IPS DF 4.7 (cell line): ENCODE results near the gene PCDHB9.
"Not testable (repeated sequence)": the region's sequence is repeated elsewhere in the genome, so short reads cannot be mapped to it uniquely, and the experiment has no call there.

Source experiments
- DNase-seq: peaks from one replicate; pipeline ENCODE4 v3.0.0-alpha.2; 2013; ENCODE audit warnings: low spot score; ENCODE audit errors: extremely low read depth

PCDHB9 gene

GRCh38 chr5:141188682-141189081 is 1.7 kb downstream of the PCDHB9 start:
- not testable (repeated sequence) for DNase-seq

GRCh38 chr5:141189131-141189530 is 2.2 kb downstream of the PCDHB9 start:
- not testable (repeated sequence) for DNase-seq

DNA sequence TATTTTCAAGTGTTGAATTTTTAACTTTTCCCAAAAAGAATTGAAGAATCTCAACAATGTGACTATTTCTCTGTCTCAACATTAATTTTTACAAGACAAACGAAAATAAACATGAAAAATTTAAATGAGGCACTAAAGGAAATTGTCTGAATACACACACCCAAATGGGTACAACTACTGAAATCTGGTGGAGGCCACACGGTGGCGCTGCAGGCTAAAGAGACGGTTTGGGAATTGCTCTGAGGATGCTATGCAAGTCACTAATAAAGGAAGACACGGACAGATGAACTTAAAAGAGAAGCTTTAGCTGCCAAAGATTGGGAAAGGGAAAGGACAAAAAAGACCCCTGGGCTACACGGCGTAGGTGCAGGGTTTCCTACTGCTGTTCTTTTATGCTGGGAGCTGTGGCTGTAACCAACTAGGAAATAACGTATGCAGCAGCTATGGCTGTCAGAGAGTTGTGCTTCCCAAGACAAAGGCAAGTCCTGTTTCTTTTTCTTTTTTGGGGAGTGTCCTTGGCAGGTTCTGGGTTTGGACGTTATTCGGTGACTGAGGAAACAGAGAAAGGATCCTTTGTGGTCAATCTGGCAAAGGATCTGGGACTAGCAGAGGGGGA is 5.3 kb downstream of the PCDHB9 start, which contains the start of gene PCDHB10:
Gene PCDHB10, plus strand, starts transcription at position 244 of the 616 bp plus-strand sequence. Its CDS starts 200 bp downstream, at position 444.
- DNase-seq, result no peak

DNA sequence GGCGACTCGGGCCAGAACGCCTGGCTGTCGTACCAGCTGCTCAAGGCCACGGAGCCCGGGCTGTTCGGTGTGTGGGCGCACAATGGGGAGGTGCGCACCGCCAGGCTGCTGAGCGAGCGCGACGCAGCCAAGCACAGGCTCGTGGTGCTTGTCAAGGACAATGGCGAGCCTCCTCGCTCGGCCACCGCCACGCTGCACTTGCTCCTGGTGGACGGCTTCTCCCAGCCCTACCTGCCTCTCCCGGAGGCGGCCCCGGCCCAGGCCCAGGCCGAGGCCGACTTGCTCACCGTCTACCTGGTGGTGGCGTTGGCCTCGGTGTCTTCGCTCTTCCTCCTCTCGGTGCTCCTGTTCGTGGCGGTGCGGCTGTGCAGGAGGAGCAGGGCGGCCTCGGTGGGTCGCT is 7.4 kb downstream of the PCDHB9 start:
- DNase-seq, result not testable (repeated sequence)

DNA sequence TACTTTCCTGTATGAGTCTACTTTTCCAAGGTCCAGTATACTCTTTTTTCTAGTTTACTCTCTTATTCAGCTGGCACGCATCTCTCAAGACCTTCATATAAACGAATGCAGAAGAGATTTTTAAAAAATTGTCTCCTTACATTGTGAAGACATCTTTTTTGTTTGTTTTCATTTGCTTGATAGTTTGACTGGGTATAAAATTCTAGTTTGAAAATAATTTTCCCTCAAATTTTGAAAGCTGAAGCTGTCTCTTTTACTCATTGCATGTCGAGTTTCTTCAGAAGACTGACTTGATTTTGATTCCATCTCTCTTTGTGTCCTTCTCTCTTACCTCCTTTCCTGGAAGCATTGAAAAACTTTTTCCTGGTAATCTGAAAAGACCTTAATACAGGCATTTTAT is 9.4 kb downstream of the PCDHB9 start:
- DNase-seq, result no peak

DNA sequence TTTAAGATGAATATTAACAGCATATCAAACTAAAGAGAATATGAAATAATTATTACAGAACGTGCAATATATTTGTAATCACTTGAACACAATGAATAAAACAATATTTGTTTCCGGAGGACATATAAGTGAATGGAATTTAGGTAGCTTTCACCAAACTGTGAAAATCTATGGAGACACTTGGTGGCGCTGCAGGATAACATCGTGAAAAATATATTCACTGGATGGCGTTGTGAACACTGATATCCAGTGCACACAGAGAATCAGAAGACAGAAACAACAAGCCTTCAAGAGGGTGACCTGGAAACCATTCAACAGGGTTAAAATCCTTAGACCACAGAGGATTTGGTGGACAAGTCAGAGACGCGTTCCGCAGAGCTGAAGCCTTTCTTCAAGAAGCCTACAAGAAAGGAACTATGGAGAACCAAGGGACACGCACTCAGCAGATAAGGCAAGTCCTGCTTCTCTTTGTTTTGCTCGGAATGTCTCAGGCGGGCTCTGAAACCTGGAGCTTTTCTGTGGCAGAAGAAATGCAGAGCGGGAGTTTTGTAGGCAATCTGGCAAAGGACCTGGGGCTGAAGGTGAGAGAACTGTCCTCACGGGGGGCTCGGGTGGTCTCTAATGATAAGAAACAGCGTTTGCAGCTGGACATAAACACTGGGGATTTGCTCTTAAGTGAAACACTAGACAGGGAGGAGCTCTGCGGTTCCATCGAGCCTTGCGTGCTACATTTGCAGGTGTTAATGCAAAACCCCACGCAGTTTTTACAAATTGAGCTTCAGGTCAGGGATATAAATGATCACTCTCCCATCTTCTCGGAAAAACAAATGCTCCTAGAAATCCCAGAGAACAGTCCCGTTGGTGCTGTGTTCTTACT is 12.6 kb downstream of the PCDHB9 start, which contains the start of gene PCDHB11:
Gene PCDHB11, plus strand, starts transcription at position 269 of the 877 bp plus-strand sequence. Its CDS starts 148 bp downstream, at position 417.
- DNase-seq, result no peak

DNA sequence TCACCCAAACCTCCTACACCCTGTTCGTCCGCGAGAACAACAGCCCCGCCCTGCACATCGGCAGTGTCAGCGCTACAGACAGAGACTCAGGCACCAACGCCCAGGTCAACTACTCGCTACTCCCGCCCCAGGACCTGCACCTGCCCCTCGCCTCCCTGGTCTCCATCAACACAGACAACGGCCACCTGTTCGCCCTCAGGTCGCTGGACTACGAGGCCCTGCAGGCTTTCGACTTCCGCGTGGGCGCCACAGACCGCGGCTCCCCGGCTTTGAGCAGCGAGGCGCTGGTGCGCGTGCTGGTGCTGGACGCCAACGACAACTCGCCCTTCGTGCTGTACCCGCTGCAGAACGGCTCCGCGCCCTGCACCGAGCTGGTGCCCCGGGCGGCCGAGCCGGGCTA is 14.2 kb downstream of the PCDHB9 start:
- not testable (repeated sequence) for DNase-seq

- not testable (repeated sequence) for DNase-seq
Observed at GRCh38 chr5:141201646-141202045, 14.7 kb downstream of the PCDHB9 start.

DNA sequence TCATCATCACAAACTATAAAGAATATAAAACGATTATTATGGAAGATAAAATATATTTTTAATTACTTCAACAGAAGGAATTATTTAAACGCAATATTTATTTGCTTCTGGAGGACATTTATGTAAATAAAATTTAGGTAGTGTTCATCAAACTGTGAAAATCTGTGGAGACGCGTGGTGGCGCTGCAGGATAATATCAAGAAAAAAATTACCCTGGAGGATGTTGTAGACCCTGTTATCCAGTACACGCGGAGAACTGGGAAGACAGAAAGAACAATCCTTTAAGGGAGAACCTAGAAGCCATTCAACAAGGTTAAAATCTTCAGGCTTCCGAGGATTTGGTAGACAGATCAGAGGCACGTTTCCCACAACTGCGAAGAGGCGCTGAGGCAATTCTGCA is 21.5 kb downstream of the PCDHB9 start, which contains the start of gene PCDHB12:
Gene PCDHB12, plus strand, starts transcription at position 242 of the 400 bp plus-strand sequence. CDS start 189 bp downstream, outside the sequence.
- no peak for DNase-seq

DNA sequence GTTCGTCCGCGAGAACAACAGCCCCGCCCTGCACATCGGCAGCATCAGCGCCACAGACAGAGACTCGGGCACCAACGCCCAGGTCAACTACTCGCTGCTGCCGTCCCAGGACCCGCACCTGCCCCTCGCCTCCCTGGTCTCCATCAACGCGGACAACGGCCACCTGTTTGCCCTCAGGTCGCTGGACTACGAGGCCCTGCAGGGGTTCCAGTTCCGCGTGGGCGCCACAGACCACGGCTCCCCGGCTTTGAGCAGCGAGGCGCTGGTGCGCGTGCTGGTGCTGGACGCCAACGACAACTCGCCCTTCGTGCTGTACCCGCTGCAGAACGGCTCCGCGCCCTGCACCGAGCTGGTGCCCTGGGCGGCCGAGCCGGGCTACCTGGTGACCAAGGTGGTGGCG is 23.3 kb downstream of the PCDHB9 start:
- DNase-seq, result not testable (repeated sequence)

GRCh38 chr5:141210849-141211248 is 23.9 kb downstream of the PCDHB9 start:
- not testable (repeated sequence) for DNase-seq

GRCh38 chr5:141213656-141214339 is 26.8 kb downstream of the PCDHB9 start, which contains the start of gene PCDHB13:
TSS of gene PCDHB13 (plus strand) at chr5:141213919. CDS start at chr5:141214124, 205 bp downstream.
- DNase-seq, result not testable (repeated sequence)

GRCh38 chr5:141214583-141214982 is 27.6 kb downstream of the PCDHB9 start:
- not testable (repeated sequence) for DNase-seq

DNA sequence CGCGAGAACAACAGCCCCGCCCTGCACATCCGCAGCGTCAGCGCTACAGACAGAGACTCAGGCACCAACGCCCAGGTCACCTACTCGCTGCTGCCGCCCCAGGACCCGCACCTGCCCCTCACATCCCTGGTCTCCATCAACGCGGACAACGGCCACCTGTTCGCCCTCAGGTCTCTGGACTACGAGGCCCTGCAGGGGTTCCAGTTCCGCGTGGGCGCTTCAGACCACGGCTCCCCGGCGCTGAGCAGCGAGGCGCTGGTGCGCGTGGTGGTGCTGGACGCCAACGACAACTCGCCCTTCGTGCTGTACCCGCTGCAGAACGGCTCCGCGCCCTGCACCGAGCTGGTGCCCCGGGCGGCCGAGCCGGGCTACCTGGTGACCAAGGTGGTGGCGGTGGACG is 28.5 kb downstream of the PCDHB9 start:
- DNase-seq, result not testable (repeated sequence)

GRCh38 chr5:141216035-141216434 is 29.1 kb downstream of the PCDHB9 start:
- DNase-seq, result not testable (repeated sequence)

- peak; percentile 69 for DNase-seq
Observed at GRCh38 chr5:141223112-141223783, 36.3 kb downstream of the PCDHB9 start, which contains the start of gene PCDHB14. TSS of gene PCDHB14 (plus strand) at chr5:141223343. CDS start at chr5:141223506, 163 bp downstream.

- not testable (repeated sequence) for DNase-seq
Observed at GRCh38 chr5:141224844-141225243, 37.9 kb downstream of the PCDHB9 start.

GRCh38 chr5:141225421-141225820 is 38.5 kb downstream of the PCDHB9 start:
- not testable (repeated sequence) for DNase-seq

DNA sequence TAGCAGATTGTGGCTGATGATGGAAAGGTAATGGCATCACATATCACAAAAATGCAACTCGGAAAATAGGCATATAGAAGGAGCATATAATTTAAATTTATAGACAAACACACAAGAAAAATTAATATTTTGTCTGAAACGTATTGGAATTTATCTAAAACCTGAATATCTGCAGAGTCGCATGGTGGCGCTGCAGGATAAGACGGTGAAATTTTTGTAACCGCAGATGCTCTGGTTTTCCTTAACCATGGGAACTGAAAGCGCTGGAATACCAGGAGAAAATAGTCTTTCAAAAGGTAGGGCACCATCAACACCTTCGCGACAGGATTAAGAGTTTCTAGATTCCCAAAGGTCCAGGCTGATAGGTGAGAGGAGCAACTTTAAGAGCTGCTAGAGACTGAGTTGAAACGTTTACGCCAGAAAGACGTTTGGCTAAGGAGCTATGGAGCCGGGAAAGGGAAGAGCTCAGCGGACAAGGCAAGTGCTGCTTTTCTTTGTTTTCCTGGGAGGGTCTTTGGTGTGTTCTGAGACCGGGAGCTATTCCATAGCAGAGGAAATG is 47.2 kb downstream of the PCDHB9 start:
- no peak for DNase-seq

DNA sequence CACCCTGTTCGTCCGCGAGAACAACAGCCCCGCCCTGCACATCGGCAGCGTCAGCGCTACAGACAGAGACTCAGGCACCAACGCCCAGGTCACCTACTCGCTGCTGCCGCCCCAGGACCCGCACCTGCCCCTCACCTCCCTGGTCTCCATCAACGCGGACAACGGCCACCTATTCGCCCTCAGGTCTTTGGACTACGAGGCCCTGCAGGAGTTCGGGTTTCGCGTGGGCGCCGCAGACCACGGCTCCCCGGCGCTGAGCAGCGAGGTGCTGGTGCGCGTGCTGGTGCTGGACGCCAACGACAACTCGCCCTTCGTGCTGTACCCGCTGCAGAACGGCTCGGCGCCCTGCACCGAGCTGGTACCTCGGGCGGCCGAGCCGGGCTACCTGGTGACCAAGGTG is 49.0 kb downstream of the PCDHB9 start:
- not testable (repeated sequence) for DNase-seq
